H1 (cell line): Measurements from ENCODE around the gene MARCHF10. TPM values are rescaled to one million over a fixed set of nuclear protein-coding genes. Genes with fewer than 3 reads are reported as not detected.

Experiments
- CTCF ChIA-PET: fragments of 300-600 bp; sonication (Branson Sonifier 250); formaldehyde crosslinking; loops from one replicate; lab custom pipeline; 2021; ENCODE audit not compliant: partially characterized antibody; lab: Charles Lee
- POLR2A ChIA-PET: fragments of 300-600 bp; sonication (Branson Sonifier 250); formaldehyde crosslinking; loops from one replicate; lab custom pipeline; 2021; ENCODE audit warnings: inconsistent platforms; ENCODE audit not compliant: partially characterized antibody; lab: Charles Lee
- DNase-seq, 2 experiments: peaks; one replicate each; pipeline versions ENCODE4 v3.0.0 to v3.0.0-alpha.2; 2010 to 2022; ENCODE audit warnings: low spot score in 2 of 2, low read depth in 1 of 2, mixed read lengths in 1 of 2
- FAIRE-seq: peaks from 2 replicates; lab custom pipeline; 2011; peaks lifted over from hg19 to GRCh38; lab: Jason Lieb, UNC
- H2AFZ ChIP-seq: 2 replicates; pipeline ENCODE4 v1.8.1; 2012; ENCODE audit warnings: low read length, inconsistent platforms
- H2AK5ac ChIP-seq: 2 replicates; pipeline ENCODE4 v1.6.1; 2013; ENCODE audit warnings: low read depth, low read length
- H2BK120ac ChIP-seq: replicated peaks from 2 replicates; pipeline ENCODE3; 2013; ENCODE audit warnings: low read depth, low read length, inconsistent platforms
- H2BK12ac ChIP-seq: 2 replicates; pipeline ENCODE4 v1.6.1; 2013; ENCODE audit warnings: low read depth, low read length
- H2BK15ac ChIP-seq: 2 replicates; pipeline ENCODE4 v1.6.1; 2013; ENCODE audit warnings: low read length
- H2BK20ac ChIP-seq: 2 replicates; pipeline ENCODE4 v1.6.1; 2013; ENCODE audit warnings: low read length
- H2BK5ac ChIP-seq: 2 replicates; pipeline ENCODE4 v1.6.1; 2013; ENCODE audit warnings: low read depth, low read length
- H3K14ac ChIP-seq: 2 replicates; pipeline ENCODE4 v1.6.1; 2013; ENCODE audit warnings: inconsistent platforms; ENCODE audit not compliant: insufficient read length
- H3K18ac ChIP-seq: 2 replicates; pipeline ENCODE4 v1.6.1; 2013; ENCODE audit warnings: low read length; ENCODE audit errors: extremely low read depth
- H3K23ac ChIP-seq: 2 replicates; pipeline ENCODE4 v1.6.1; 2013; ENCODE audit warnings: inconsistent platforms; ENCODE audit not compliant: insufficient read length
- H3K23me2 ChIP-seq: 2 replicates; pipeline ENCODE4 v1.6.1; 2013; ENCODE audit warnings: low read depth, low read length
- H3K27ac ChIP-seq: 2 replicates; pipeline ENCODE4 v1.6.1; 2011; ENCODE audit warnings: low read depth, low read length, inconsistent platforms
- H3K27me3 ChIP-seq, 4 experiments: replicated peaks in 1 of 4; 1 replicate in 1 of 4; 2 replicates in 3 of 4; pipeline versions ENCODE4 v1.6.1 to v1.8.1; 2011 to 2013; ENCODE audit warnings: low read length in 3 of 4, mild to moderate bottlenecking in 3 of 4, inconsistent platforms in 2 of 4, mixed read lengths in 2 of 4, moderate library complexity in 1 of 4; ENCODE audit not compliant: control insufficient read depth in 3 of 4, insufficient read depth in 3 of 4; ENCODE audit errors: extremely low read depth in 1 of 4
- H3K36me3 ChIP-seq, 4 experiments: 2 replicates each; pipeline versions ENCODE4 v1.6.1 to v1.8.1; 2011 to 2013; ENCODE audit warnings: mild to moderate bottlenecking in 4 of 4, low read length in 3 of 4, moderate library complexity in 2 of 4, control low read depth in 1 of 4, inconsistent platforms in 1 of 4; ENCODE audit not compliant: insufficient read depth in 4 of 4, control insufficient read depth in 2 of 4
- H3K4ac ChIP-seq: replicated peaks from 2 replicates; pipeline ENCODE3; 2013; ENCODE audit warnings: low read length, low read depth, mixed read lengths, inconsistent platforms; ENCODE audit not compliant: insufficient read length
- H3K4me1 ChIP-seq, 4 experiments: replicated peaks in 1 of 4; 1 replicate in 1 of 4; 2 replicates in 3 of 4; pipeline versions ENCODE4 v1.6.1 to v1.8.1; 2011 to 2013; ENCODE audit warnings: low read length in 3 of 4, inconsistent platforms in 2 of 4, mixed read lengths in 1 of 4; ENCODE audit not compliant: insufficient read depth in 4 of 4, control insufficient read depth in 3 of 4
- H3K4me2 ChIP-seq, 2 experiments: 2 replicates each; pipeline versions ENCODE4 v1.6.1 to v1.8.1; 2011 to 2013; ENCODE audit warnings: low read depth in 2 of 2, low read length in 2 of 2, control low read depth in 1 of 2, inconsistent platforms in 1 of 2, mild to moderate bottlenecking in 1 of 2; ENCODE audit not compliant: insufficient read depth in 1 of 2
- H3K4me3 ChIP-seq, 4 experiments: fragments of 200-600, 300-600 bp in 1 of 4; sonication (generic), shearing (Covaris generic), sonication (Bioruptor Twin) in 1 of 4; 2 replicates each; pipeline versions ENCODE4 v1.5.1 to v1.8.1; 2011 to 2016; ENCODE audit warnings: low read length in 4 of 4, low read depth in 3 of 4, control low read depth in 2 of 4, inconsistent platforms in 2 of 4, mild to moderate bottlenecking in 2 of 4, mixed read lengths in 1 of 4, moderate library complexity in 1 of 4; ENCODE audit not compliant: insufficient read depth in 2 of 4; ENCODE audit errors: extremely low read depth in 1 of 4
- H3K56ac ChIP-seq: replicated peaks from 2 replicates; pipeline ENCODE3; 2013; ENCODE audit warnings: low read depth, mild to moderate bottlenecking, mixed read lengths, low read length, inconsistent platforms; ENCODE audit not compliant: insufficient read length
- H3K79me1 ChIP-seq: 2 replicates; pipeline ENCODE4 v1.6.1; 2013; ENCODE audit warnings: low read depth, low read length, control low read depth
- H3K79me2 ChIP-seq, 2 experiments: 2 replicates each; pipeline versions ENCODE4 v1.6.1 to v1.8.1; 2012 to 2013; ENCODE audit warnings: low read length in 2 of 2, mild to moderate bottlenecking in 2 of 2, inconsistent platforms in 1 of 2; ENCODE audit not compliant: insufficient read depth in 2 of 2, control insufficient read depth in 1 of 2
- H3K9ac ChIP-seq, 4 experiments: replicated peaks in 1 of 4; 1 replicate in 1 of 4; 2 replicates in 3 of 4; pipeline versions ENCODE4 v1.6.1 to v1.8.1; 2011 to 2013; ENCODE audit warnings: low read depth in 3 of 4, low read length in 3 of 4, control low read depth in 2 of 4, mild to moderate bottlenecking in 2 of 4, moderate library complexity in 2 of 4, inconsistent platforms in 1 of 4; ENCODE audit errors: extremely low read depth in 1 of 4
- H3K9me3 ChIP-seq, 2 experiments: 2 replicates each; pipeline versions ENCODE4 v1.6.1 to v1.8.1; 2012 to 2013; ENCODE audit warnings: mild to moderate bottlenecking in 2 of 2, moderate library complexity in 2 of 2, control low read depth in 1 of 2, inconsistent platforms in 1 of 2, low read depth in 1 of 2, low read length in 1 of 2, mixed read lengths in 1 of 2; ENCODE audit not compliant: insufficient read depth in 2 of 2
- H4K20me1 ChIP-seq, 2 experiments: replicated peaks in 1 of 2; 2 replicates each; pipeline versions ENCODE3 to v1.8.1; 2011 to 2013; ENCODE audit warnings: inconsistent platforms in 2 of 2, low read length in 2 of 2, mild to moderate bottlenecking in 1 of 2; ENCODE audit not compliant: insufficient read depth in 2 of 2, control insufficient read depth in 1 of 2
- H4K5ac ChIP-seq: 2 replicates; pipeline ENCODE4 v1.6.1; 2013; ENCODE audit warnings: low read length, low read depth, mixed read lengths, inconsistent platforms; ENCODE audit not compliant: insufficient read length
- H4K8ac ChIP-seq: 2 replicates; pipeline ENCODE4 v1.8.0; 2013; ENCODE audit warnings: mild to moderate bottlenecking, moderate library complexity, low read length, inconsistent platforms; ENCODE audit not compliant: insufficient read depth; ENCODE audit errors: extremely low read depth
- H4K91ac ChIP-seq: replicated peaks from 2 replicates; pipeline ENCODE3; 2013; ENCODE audit warnings: low read length, mixed read lengths, inconsistent platforms; ENCODE audit not compliant: insufficient read length
- NANOG ChIP-seq: IDR thresholded peaks from 2 replicates; pipeline ENCODE4 v1.6.1; 2011; ENCODE audit warnings: low read length, low read depth, mild to moderate bottlenecking, inconsistent platforms; ENCODE audit not compliant: insufficient read depth, poor library complexity, severe bottlenecking
- ZNF274 ChIP-seq: IDR thresholded peaks from 2 replicates; pipeline ENCODE4 v1.7.0; 2012; ENCODE audit warnings: low read length, borderline replicate concordance; ENCODE audit errors: extremely low read depth
- WGBS, 2 experiments: shearing (Covaris generic) in 1 of 2; methylation state at CpG; one replicate each; pipeline versions ENCODE4 v1.1.6 to v1.1.7; 2013 to 2015; ENCODE audit warnings: low lambda C conversion rate in 2 of 2, mixed read lengths in 2 of 2, inconsistent platforms in 1 of 2, low coverage in 1 of 2, missing lambda C conversion rate in 1 of 2; ENCODE audit not compliant: insufficient replicate concordance in 2 of 2, insufficient coverage in 1 of 2, insufficient read length in 1 of 2; ENCODE audit errors: extremely low coverage in 1 of 2, missing lambda C conversion rate in 1 of 2; 5-methylcytosine and 5-hydroxymethylcytosine counted together
- polyA plus RNA-seq, 7 experiments: library from polyadenylated mRNA; depleted of rRNA in 3 of 7; stranded (reverse) in 5 of 7; unstranded in 2 of 7; fragments of >200 nt in 5 of 7; fragments of 200-250 nt in 2 of 7; gene quantifications; 1 replicate in 5 of 7; 2 replicates in 1 of 7; 4 replicates in 1 of 7; pipeline versions ENCODE4 v1.2.1 to v1.2.3, GENCODE V29; 2011 to 2013; ENCODE audit warnings: missing spikeins in 2 of 7, mixed read lengths in 2 of 7
- total RNA-seq: library from RNA; stranded (reverse); fragmentation: NEBNext Ultra II Directional; extraction: Animal tissue kit (Norgen Biotek cat#: 25700); gene quantifications from 2 replicates; pipeline ENCODE4 v1.2.1, GENCODE V29; 2021

Gene MARCHF10
- total and polyA plus RNA-seq, 2 of the 8 experiments (the other 6 are each of a cell fraction or from before 2014, with no cell fraction given), result 0.48 to 0.73 TPM

GRCh38 chr17:62708587-62708986 lies 99.5 kb downstream of the MARCHF10 start:
- Histone ChIP-seq H3K14ac (no peak overlapping the region), H3K27ac (no peak overlapping the region), H3K36me3 (no peaks in the 10 kb centered on the region; a peak in 1 of 8 replicates), H4K91ac (no peak overlapping the region), H2BK15ac (no peak overlapping the region), H3K23me2 (peaks cover 19% of the 10 kb centered on the region; the same call in 1 of the 2 replicates), H3K9me3 (peaks cover 7 to 11% of the 10 kb centered on the region in 2 experiments), H2BK20ac (no peak overlapping the region), H2BK12ac (no peak overlapping the region), H3K56ac (no peak overlapping the region), H3K27me3 (peaks cover 0 to 2% (median 0%) of the 10 kb centered on the region in 4 experiments; a peak in 3 of 7 replicates), H2AFZ (no peak overlapping the region), H4K8ac (no peak overlapping the region), H3K18ac (no peak overlapping the region), H3K9ac (no peak overlapping the region), H3K4me1 (peaks cover 7 to 17% (median 13%) of the 10 kb centered on the region in 4 experiments), H3K4ac (no peak overlapping the region), H2BK5ac (no peak overlapping the region), H3K4me2 (no peak overlapping the region), H4K5ac (no peak overlapping the region), H3K4me3 (no peak overlapping the region), H4K20me1 (no peaks in the 10 kb centered on the region), H2BK120ac (no peak overlapping the region), H3K79me1 (no peaks in the 10 kb centered on the region), H3K79me2 (no peaks in the 10 kb centered on the region), H2AK5ac (no peak overlapping the region), H3K23ac (no peak overlapping the region)
- CTCF ChIA-PET, result interaction anchor here (0.6 to 1.4 kb wide), 3 partner anchors 12 to 409 kb away, joined by 3 to 5 read pairs (median 3); no protein-coding TSS in a partner anchor
- no peak for TF ChIP-seq NANOG
- TF ChIP-seq ZNF274, result no peak
- FAIRE-seq, result no peak
- WGBS, 2 experiments, result 88% methylated on average over 2 of the region's 2 CpGs; no CpG with 5 or more reads in 1 of the 2 experiments
- DNase-seq, result no peak
- POLR2A ChIA-PET, result no interaction called here
